ENCODE measurements around the gene ZFAND2A.

Gene ZFAND2A

DNA sequence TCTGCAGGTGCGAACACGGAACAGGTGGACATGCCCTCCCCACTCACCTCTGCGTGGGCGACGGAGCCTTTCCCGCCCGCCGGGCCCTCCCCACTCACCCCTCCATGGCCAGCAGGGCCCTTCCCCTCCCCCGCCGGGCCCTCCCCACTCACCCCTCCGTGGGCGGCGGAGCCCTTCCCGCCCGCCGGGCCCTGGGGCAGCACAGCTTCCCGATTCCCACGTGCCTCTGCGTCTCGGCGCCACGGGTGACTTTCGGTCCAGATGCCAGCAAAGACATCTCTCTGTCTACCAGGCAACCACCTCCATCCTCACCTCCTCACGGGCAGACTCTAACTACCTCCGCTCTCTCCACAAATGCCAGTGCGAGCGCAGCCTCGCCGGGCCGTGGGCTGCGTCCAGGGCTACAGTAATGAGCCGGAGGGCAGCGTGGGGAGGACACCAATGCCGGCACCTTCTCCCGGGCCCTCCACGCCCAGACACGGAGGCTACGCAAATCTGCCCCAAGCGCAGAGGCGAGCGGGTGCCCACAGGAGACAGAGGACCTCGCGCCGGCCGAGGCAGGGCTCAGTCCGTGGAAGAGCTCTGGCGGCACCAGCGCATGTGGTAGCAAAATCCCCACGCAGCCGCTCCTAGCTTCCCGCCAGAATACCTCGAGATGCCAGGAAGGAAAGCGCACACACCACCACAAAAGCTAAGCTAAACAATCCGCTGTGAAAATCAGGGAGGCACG is 50.2 kb downstream of the ZFAND2A start:
- DNase-seq (ENCODE audit: low spot score) (no peak), FAIRE-seq (peak; percentile 94)

DNA sequence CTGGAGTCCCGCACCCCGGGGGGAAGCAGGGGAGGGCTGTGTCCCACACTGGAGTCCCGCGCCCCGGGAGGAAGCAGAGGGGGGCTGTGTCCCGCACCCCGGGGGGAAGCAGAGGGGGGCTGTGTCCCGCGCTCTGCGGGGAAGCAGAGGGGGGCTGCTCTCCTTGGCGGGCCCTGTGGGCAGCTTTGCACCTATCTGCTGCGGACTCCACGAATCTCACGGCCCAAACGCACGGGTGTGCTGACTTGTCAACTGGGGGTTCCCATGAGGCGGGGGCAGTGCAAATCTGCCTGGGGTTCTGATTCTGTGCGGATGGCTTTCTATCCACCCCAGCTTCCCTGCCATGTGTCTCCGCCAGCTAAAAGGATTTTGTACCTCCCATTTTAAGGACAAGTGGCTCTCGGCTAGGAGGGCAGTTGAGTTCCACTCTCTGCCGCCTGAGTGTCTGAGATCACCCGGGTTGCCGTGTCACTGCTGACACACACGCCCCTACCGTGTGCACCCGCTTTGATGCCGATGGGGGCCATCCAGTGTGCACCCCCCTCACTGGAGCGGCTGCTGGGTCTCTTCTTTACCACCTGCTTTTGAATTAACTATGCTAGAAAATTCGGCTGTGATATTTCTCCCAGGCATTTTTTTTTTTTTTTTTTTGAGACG is 51.6 kb downstream of the ZFAND2A start:
- FAIRE-seq: peak; percentile 37
- no peak for DNase-seq (ENCODE audit: low spot score)

- FAIRE-seq (peak; percentile 67), DNase-seq (ENCODE audit: low spot score) (no peak)
Observed at GRCh38 chr7:1106793-1107421, 53.1 kb downstream of the ZFAND2A start.

DNA sequence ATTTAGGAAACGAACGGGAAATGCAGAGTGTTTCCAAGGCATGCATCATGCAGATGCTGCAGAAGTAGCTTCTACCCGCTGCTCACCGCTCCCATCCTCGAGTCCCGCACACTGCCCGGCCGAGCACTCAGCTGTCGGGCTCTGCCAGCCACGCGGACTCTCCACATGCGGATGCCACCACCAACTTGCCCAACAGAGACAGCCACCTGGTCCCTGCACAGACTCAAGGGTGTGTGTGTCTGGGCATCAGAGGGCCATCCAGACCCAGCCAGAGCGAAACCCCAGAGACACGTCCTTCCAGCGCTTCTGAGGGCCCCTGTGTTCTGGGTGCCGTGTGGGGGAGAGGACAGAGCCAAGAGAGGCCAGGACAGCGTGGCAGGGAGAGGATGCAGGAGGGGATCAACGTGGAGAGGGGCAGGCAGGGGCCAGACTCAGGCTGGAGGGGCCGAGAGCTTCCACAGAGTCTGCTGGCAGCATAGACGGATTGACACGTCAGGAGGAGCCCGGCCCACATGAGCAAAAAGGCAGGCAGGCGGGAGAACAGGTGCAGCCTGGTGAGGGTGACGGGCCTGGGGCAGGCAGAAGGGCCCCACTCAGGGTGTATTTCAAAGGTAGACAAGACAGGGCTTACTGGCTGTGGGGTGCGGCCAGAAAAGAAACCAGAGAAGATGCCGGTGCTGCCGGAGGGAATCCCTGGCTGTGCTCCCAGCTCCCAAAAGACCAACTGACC is 53.8 kb downstream of the ZFAND2A start:
- FAIRE-seq (peak; percentile 76), DNase-seq (ENCODE audit: low spot score) (no peak)

DNA sequence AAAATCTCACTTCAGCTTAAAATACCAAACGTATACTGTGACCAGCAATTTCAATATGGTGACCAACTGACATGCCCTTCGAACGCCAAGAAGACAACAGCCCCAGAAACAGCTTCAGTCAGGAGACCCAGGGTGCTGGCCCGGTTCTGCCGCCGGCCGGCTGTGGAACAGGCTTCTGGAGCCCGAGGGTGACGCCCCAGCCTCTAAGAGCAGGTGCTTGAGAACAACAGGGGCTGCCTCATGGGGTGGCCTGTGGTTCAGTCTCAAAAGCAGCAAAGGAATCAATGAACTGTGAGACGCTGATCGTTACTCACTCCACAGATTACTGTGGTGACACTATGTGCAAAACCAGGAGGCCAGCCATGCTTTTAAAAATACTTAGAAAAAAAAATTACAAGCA is 54.8 kb downstream of the ZFAND2A start:
- FAIRE-seq (no peak), DNase-seq (ENCODE audit: low spot score) (no peak)

DNA sequence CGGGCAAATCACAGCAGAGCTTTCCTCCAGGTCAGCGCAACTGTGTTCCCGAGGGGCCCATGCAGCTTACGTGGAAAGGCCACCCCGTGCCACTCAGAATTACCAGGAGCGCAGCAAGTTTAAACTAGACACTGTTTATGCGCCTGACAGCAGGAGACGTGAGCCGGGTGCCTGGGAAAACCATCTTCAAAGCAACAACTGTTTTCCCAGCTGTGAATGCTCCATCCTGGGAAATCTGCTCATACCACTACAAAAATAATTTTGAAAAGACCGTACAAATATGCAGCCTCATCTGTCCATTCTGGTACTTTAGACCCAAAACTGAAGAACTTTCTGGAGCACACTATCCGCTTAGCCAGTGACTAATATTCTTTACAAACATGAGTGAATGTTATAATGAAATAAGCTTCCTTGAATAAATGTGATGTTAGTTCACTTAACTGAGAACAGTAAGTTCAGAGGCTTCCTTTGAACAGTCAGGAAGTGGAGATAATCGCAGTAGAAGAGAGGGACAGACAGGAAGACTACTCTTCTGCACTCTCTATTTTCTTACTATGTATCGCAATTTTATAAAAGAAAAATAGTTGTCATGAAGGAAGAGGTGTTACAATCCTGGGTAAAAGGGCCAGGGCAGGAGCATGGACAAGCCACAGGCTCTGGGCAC is 55.3 kb downstream of the ZFAND2A start:
- DNase-seq (ENCODE audit: low spot score) (no peak), FAIRE-seq (peak; percentile 80)

DNA sequence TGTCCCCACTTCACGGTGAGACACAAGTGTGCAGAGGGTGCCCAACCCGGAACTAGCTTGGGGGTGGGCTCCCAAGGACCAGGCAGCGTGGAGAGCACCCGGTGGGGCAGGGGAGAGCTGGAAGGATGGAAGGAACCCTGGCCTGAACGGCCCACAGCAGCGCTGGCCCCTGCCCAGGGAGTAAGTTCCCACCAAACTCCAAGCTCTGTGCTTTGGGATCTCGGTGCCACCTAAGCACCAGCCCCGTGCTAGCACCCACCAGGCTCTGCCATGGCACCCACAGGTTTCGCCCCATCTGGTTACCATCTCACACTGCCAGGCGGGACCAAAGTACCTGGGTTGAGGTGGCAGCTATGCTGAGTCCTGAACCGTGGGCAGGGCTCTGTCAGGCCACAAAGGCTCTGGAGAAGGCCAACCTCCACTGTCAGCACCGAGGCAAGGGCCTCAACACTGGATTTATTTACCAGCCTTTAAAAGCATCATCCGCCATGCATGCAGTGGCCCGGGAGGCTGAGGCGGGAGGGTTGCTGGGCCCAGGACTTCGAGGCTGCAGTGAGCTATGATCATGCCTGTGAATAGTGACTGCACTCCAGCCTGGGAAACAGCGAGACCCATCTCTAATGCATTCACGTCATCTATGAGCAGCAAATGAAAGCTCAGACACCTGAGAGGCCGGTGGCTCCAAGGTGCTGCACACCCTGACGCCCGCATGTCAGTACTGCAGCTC is 56.0 kb downstream of the ZFAND2A start:
- DNase-seq (ENCODE audit: low spot score) (no peak), FAIRE-seq (peak; percentile 48)

- DNase-seq (ENCODE audit: low spot score) (no peak), FAIRE-seq (peak; percentile 77)
Observed at GRCh38 chr7:1103009-1103788, 56.8 kb downstream of the ZFAND2A start.

Data from urothelium cell line (cell line).